ENCODE data around the gene MRPS11. TPM values are rescaled to one million over a fixed set of nuclear protein-coding genes. Genes with fewer than 3 reads are reported as not detected.
"Not testable (repeated sequence)": the region's sequence is repeated elsewhere in the genome, so short reads cannot be mapped to it uniquely, and the experiment has no call there.

The MRPS11 gene
- total RNA-seq, 1 experiment from 2014 or later, result 47.4 TPM

DNA sequence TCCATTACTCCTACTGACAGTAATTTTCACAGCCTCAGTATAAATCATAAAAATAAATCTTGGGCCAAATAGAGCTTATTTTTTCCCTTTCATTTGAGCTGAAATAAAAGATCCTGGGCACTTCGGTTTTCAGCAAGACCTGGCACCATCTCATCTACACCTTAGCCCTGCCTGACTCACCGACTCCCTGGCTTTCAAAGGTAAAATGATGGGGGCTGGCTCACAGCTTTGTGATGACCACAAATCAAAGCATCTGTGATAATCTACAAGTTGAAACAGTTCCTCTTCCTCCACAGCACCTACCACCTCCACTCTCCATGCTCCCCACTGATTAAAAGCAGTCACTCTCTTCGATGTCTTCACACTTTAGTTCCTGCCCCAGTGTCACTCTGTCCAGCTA, 51.4 kb downstream of the MRPS11 start:
- Histone ChIP-seq H3K4me2 (ENCODE audit: low read length) (no peak overlapping the region), H3K36me3 (ENCODE audit: control insufficient read depth in 1 of 2, insufficient read depth in 2 of 2, low read length in 2 of 2) (no peaks in the 10 kb centered on the region), H3K9ac (ENCODE audit: low read length) (no peak overlapping the region), H3K4me3 (replicated peaks in 1 of 2; ENCODE audit: low read depth in 1 of 2, low read length in 2 of 2) (no peak overlapping the region), H4K20me1 (ENCODE audit: insufficient read depth) (no peaks in the 10 kb centered on the region), H2AFZ (ENCODE audit: low read depth, low read length, poor library complexity, severe bottlenecking) (no peak overlapping the region), H3K27ac (ENCODE audit: low read depth, low read length) (no peak overlapping the region), H3K79me2 (ENCODE audit: insufficient read depth, low read length) (no peaks in the 10 kb centered on the region), H3K4me1 (ENCODE audit: control insufficient read depth in 1 of 2, insufficient read depth in 2 of 2, low read length in 2 of 2) (no peaks in the 10 kb centered on the region), H3K9me2 (ENCODE audit: insufficient read depth) (no peaks in the 10 kb centered on the region), H3K27me3 (ENCODE audit: insufficient read depth, low read length) (no peaks in the 10 kb centered on the region), H3K9me3 (ENCODE audit: control insufficient read depth in 1 of 2, insufficient read depth in 1 of 2, low read depth in 1 of 2, low read length in 2 of 2) (no peaks in the 10 kb centered on the region)
- intact Hi-C loops (cut with micrococcal nuclease), result no loop called here
- ChIA-PET POLR2A (no interaction called here), RAD21 (ENCODE audit: low non-redundant PET in 1 of 2, low total read pairs in 2 of 2, uncharacterized antibody in 2 of 2, unreplicated experiment in 2 of 2) (no interaction called here), CTCF (no interaction called here)
- ATAC-seq, result no peak
- BruUV-seq (replicated peaks), result no TSS peak
- no peak for DNase-seq (ENCODE audit: low read depth, low spot score)
- TF ChIP-seq CBX3 (IDR thresholded peaks at IDR 0.05; ENCODE audit: low read depth) (no peak), MAX (IDR thresholded peaks at IDR 0.05) (no peak), SRF (IDR thresholded peaks at IDR 0.05; ENCODE audit: low read depth) (no peak), SP1 (IDR thresholded peaks at IDR 0.05; ENCODE audit: low read depth) (no peak), JUND (IDR thresholded peaks at IDR 0.05) (no peak), ZFX (IDR thresholded peaks at IDR 0.05) (no peak), ZBTB33 (IDR thresholded peaks at IDR 0.05; ENCODE audit: extremely low read depth, insufficient replicate concordance, low read length) (no peak), EZH2 (IDR thresholded peaks at IDR 0.05) (no peak), CEBPB (IDR thresholded peaks at IDR 0.05; ENCODE audit: low read depth) (no peak), POLR2A (IDR thresholded peaks at IDR 0.05; ENCODE audit: borderline replicate concordance, extremely low read depth, insufficient read depth, insufficient read length) (no peak), YY1 (IDR thresholded peaks at IDR 0.05; ENCODE audit: extremely low read depth, insufficient replicate concordance, low read depth, low read length) (no peak)
- TF ChIP-seq, protein P1, sequence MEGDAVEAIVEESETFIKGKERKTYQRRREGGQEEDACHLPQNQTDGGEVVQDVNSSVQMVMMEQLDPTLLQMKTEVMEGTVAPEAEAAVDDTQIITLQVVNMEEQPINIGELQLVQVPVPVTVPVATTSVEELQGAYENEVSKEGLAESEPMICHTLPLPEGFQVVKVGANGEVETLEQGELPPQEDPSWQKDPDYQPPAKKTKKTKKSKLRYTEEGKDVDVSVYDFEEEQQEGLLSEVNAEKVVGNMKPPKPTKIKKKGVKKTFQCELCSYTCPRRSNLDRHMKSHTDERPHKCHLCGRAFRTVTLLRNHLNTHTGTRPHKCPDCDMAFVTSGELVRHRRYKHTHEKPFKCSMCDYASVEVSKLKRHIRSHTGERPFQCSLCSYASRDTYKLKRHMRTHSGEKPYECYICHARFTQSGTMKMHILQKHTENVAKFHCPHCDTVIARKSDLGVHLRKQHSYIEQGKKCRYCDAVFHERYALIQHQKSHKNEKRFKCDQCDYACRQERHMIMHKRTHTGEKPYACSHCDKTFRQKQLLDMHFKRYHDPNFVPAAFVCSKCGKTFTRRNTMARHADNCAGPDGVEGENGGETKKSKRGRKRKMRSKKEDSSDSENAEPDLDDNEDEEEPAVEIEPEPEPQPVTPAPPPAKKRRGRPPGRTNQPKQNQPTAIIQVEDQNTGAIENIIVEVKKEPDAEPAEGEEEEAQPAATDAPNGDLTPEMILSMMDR (IDR thresholded peaks at IDR 0.05 in 2 of 3, conservative IDR thresholded peaks at IDR 0.05 in 1 of 3; ENCODE audit: borderline replicate concordance in 1 of 3, insufficient read depth in 1 of 3, low read depth in 2 of 3, low read length in 2 of 3), result no peak
- TF ChIP-seq, protein P2, sequence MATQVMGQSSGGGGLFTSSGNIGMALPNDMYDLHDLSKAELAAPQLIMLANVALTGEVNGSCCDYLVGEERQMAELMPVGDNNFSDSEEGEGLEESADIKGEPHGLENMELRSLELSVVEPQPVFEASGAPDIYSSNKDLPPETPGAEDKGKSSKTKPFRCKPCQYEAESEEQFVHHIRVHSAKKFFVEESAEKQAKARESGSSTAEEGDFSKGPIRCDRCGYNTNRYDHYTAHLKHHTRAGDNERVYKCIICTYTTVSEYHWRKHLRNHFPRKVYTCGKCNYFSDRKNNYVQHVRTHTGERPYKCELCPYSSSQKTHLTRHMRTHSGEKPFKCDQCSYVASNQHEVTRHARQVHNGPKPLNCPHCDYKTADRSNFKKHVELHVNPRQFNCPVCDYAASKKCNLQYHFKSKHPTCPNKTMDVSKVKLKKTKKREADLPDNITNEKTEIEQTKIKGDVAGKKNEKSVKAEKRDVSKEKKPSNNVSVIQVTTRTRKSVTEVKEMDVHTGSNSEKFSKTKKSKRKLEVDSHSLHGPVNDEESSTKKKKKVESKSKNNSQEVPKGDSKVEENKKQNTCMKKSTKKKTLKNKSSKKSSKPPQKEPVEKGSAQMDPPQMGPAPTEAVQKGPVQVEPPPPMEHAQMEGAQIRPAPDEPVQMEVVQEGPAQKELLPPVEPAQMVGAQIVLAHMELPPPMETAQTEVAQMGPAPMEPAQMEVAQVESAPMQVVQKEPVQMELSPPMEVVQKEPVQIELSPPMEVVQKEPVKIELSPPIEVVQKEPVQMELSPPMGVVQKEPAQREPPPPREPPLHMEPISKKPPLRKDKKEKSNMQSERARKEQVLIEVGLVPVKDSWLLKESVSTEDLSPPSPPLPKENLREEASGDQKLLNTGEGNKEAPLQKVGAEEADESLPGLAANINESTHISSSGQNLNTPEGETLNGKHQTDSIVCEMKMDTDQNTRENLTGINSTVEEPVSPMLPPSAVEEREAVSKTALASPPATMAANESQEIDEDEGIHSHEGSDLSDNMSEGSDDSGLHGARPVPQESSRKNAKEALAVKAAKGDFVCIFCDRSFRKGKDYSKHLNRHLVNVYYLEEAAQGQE (IDR thresholded peaks at IDR 0.05; ENCODE audit: low read depth), result no peak

DNA sequence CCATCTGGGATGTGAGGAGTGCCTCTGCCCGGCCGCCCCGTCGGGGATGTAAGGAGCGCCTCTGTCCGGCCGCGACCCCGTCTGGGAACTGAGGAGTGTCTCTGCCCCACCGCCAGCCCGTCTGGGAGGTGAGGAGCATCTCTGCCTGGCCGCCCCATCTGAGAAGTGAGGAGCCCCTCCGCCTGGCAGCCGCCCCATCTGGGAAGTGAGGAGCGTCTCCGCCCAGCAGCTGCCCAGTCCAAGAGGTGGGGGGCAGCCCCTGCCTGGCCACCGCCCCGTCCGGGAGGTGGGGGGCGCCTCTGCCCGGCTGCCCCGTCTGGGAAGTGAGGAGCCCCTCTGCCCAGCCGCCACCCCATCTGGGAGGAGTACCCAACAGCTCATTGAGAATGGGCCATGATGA, 56.6 kb downstream of the MRPS11 start:
- H3K36me3 ChIP-seq (ENCODE audit: control insufficient read depth in 1 of 2, insufficient read depth in 2 of 2, low read length in 2 of 2); BruUV-seq (replicated peaks); H3K9me3 ChIP-seq (ENCODE audit: control insufficient read depth in 1 of 2, insufficient read depth in 1 of 2, low read depth in 1 of 2, low read length in 2 of 2); CTCF ChIA-PET; H3K9me2 ChIP-seq (ENCODE audit: insufficient read depth); POLR2A ChIA-PET; H3K79me2 ChIP-seq (ENCODE audit: insufficient read depth, low read length); DNase-seq (ENCODE audit: low read depth, low spot score); H3K4me1 ChIP-seq (ENCODE audit: control insufficient read depth in 1 of 2, insufficient read depth in 2 of 2, low read length in 2 of 2); H4K20me1 ChIP-seq (ENCODE audit: insufficient read depth); H3K9ac ChIP-seq (ENCODE audit: low read length); RAD21 ChIA-PET (ENCODE audit: low non-redundant PET in 1 of 2, low total read pairs in 2 of 2, uncharacterized antibody in 2 of 2, unreplicated experiment in 2 of 2); H3K4me3 ChIP-seq (replicated peaks in 1 of 2; ENCODE audit: low read depth in 1 of 2, low read length in 2 of 2); H2AFZ ChIP-seq (ENCODE audit: low read depth, low read length, poor library complexity, severe bottlenecking); H3K27me3 ChIP-seq (ENCODE audit: insufficient read depth, low read length); H3K4me2 ChIP-seq (ENCODE audit: low read length); ATAC-seq; intact Hi-C loops (cut with micrococcal nuclease); H3K27ac ChIP-seq (ENCODE audit: low read depth, low read length): not testable (repeated sequence)

Data from HCT116 (cell line).